HEK293 (cell line): ENCODE measurements around the gene PFN1.
A peak's percentile ranks its signal among the peaks of the same experiment; 100 is the strongest.

Experiments used
- CTCF ChIA-PET: fragments of 350-600 bp; formaldehyde crosslinking; extraction: SDS; loops from one replicate; lab custom pipeline; 2021; ENCODE audit warnings: antibody characterized with exemption; lab: Yijun Ruan, JAX
- POLR2A ChIA-PET: fragments of 300-600 bp; formaldehyde crosslinking; extraction: SDS; loops from one replicate; lab custom pipeline; 2020; ENCODE audit warnings: antibody characterized with exemption, inconsistent platforms; lab: Yijun Ruan, JAX
- H3K27ac ChIP-seq: fragments of 200-500 bp; sonication (Bioruptor generic); 2 replicates; pipeline ENCODE4 v1.5.1; 2014; ENCODE audit warnings: low read depth, low read length, control low read depth, inconsistent platforms; ENCODE audit errors: extremely low read depth
- H3K36me3 ChIP-seq, 2 experiments: fragments of 200-500 bp in 1 of 2; sonication (Bioruptor generic) in 1 of 2; 1 replicate in 1 of 2; 2 replicates in 1 of 2; pipeline ENCODE4 v1.5.1; 2014 to 2017; ENCODE audit warnings: inconsistent platforms in 2 of 2, low read length in 2 of 2; ENCODE audit not compliant: control insufficient read depth in 2 of 2, insufficient read depth in 1 of 2
- H3K4me1 ChIP-seq: fragments of 200-500 bp; sonication (Bioruptor generic); 2 replicates; pipeline ENCODE4 v1.5.1; 2014; ENCODE audit warnings: mild to moderate bottlenecking, low read length, inconsistent platforms; ENCODE audit not compliant: control insufficient read depth, insufficient read depth
- H3K4me3 ChIP-seq: 2 replicates; pipeline ENCODE4 v1.5.1; 2011; ENCODE audit warnings: low read depth, mild to moderate bottlenecking, control low read depth, low read length, moderate library complexity
- H3K9me3 ChIP-seq: fragments of 200-500 bp; sonication (Bioruptor generic); 2 replicates; pipeline ENCODE4 v1.5.1; 2014; ENCODE audit warnings: low read depth, low read length, inconsistent platforms; ENCODE audit not compliant: control insufficient read depth, insufficient read depth
- BCL11B ChIP-seq: fragments of 450-650 bp; formaldehyde crosslinking; IDR thresholded peaks from 2 replicates; pipeline ENCODE4 v1.5.1; 2016; ENCODE audit warnings: low read depth, missing biosample characterization, missing genetic modification characterization
- EGR2 ChIP-seq: fragments of 450-650 bp; formaldehyde crosslinking; IDR thresholded peaks from 2 replicates; pipeline ENCODE4 v1.5.1; 2016; ENCODE audit warnings: low read depth, missing biosample characterization, missing genetic modification characterization
- ELK4 ChIP-seq: IDR thresholded peaks from 2 replicates; pipeline ENCODE4 v1.6.1; 2011; ENCODE audit warnings: mild to moderate bottlenecking, low read depth, low read length, borderline replicate concordance
- FEZF1 ChIP-seq: fragments of 450-650 bp; formaldehyde crosslinking; IDR thresholded peaks from 2 replicates; pipeline ENCODE4 v1.5.1; 2016; ENCODE audit warnings: missing biosample characterization, missing genetic modification characterization
- GLIS2 ChIP-seq: fragments of 450-650 bp; formaldehyde crosslinking; IDR thresholded peaks from 2 replicates; pipeline ENCODE4 v1.5.1; 2016; ENCODE audit warnings: missing biosample characterization, missing genetic modification characterization
- HOXA7 ChIP-seq: sonication (generic); formaldehyde crosslinking; IDR thresholded peaks from 2 replicates; pipeline ENCODE4 v1.8.1; 2022; ENCODE audit warnings: missing genetic modification reagents, borderline replicate concordance
- MZF1 ChIP-seq: fragments of 450-650 bp; formaldehyde crosslinking; IDR thresholded peaks from 2 replicates; pipeline ENCODE4 v1.5.1; 2017; ENCODE audit warnings: missing biosample characterization, missing genetic modification characterization, borderline replicate concordance
- PRDM2 ChIP-seq: fragments of 450-650 bp; formaldehyde crosslinking; IDR thresholded peaks from 2 replicates; pipeline ENCODE4 v1.5.1; 2016; ENCODE audit warnings: missing biosample characterization, missing genetic modification characterization, borderline replicate concordance
- SALL2 ChIP-seq: fragments of 450-650 bp; formaldehyde crosslinking; IDR thresholded peaks from 2 replicates; pipeline ENCODE4 v1.5.0; 2017; ENCODE audit warnings: missing biosample characterization, mild to moderate bottlenecking, missing genetic modification characterization, borderline replicate concordance
- SP7 ChIP-seq: fragments of 450-650 bp; formaldehyde crosslinking; IDR thresholded peaks from 2 replicates; pipeline ENCODE4 v1.5.1; 2016; ENCODE audit warnings: missing biosample characterization, missing genetic modification characterization
- WT1 ChIP-seq: fragments of 450-650 bp; formaldehyde crosslinking; IDR thresholded peaks from 2 replicates; pipeline ENCODE4 v1.5.1; 2016; ENCODE audit warnings: missing biosample characterization, missing genetic modification characterization
- ZBTB48 ChIP-seq: fragments of 450-650 bp; formaldehyde crosslinking; IDR thresholded peaks from 2 replicates; pipeline ENCODE4 v1.5.1; 2016; ENCODE audit warnings: missing biosample characterization, missing genetic modification characterization
- ZBTB7A ChIP-seq: fragments of 450-650 bp; formaldehyde crosslinking; IDR thresholded peaks from 2 replicates; pipeline ENCODE4 v1.5.1; 2016; ENCODE audit warnings: low read depth, missing biosample characterization, missing genetic modification characterization
- ZEB2 ChIP-seq: fragments of 450-650 bp; formaldehyde crosslinking; IDR thresholded peaks from 2 replicates; pipeline ENCODE4 v1.5.1; 2016; ENCODE audit warnings: missing biosample characterization, missing genetic modification characterization
- ZNF10 ChIP-seq: fragments of 450-650 bp; formaldehyde crosslinking; IDR thresholded peaks from 2 replicates; pipeline ENCODE4 v1.5.1; 2017; ENCODE audit warnings: missing biosample characterization, missing genetic modification characterization
- ZNF248 ChIP-seq: fragments of 450-650 bp; formaldehyde crosslinking; IDR thresholded peaks from 2 replicates; pipeline ENCODE4 v1.5.1; 2017; ENCODE audit warnings: missing biosample characterization, missing genetic modification characterization
- ZNF366 ChIP-seq: fragments of 450-650 bp; formaldehyde crosslinking; conservative IDR thresholded peaks from 2 replicates; pipeline ENCODE4 v1.5.1; 2016; ENCODE audit warnings: missing biosample characterization, missing genetic modification characterization
- ZNF394 ChIP-seq: fragments of 450-650 bp; formaldehyde crosslinking; IDR thresholded peaks from 2 replicates; pipeline ENCODE4 v1.5.1; 2016; ENCODE audit warnings: missing biosample characterization, missing genetic modification characterization, mild to moderate bottlenecking, moderate library complexity, borderline replicate concordance
- ZNF426 ChIP-seq: fragments of 450-650 bp; formaldehyde crosslinking; IDR thresholded peaks from 2 replicates; pipeline ENCODE4 v1.5.1; 2017; ENCODE audit warnings: missing biosample characterization, missing genetic modification characterization, mild to moderate bottlenecking, inconsistent platforms, moderate library complexity
- ZNF473 ChIP-seq: fragments of 450-650 bp; formaldehyde crosslinking; IDR thresholded peaks from 2 replicates; pipeline ENCODE4 v1.5.1; 2017; ENCODE audit warnings: missing biosample characterization, missing genetic modification characterization
- ZNF501 ChIP-seq: fragments of 450-650 bp; formaldehyde crosslinking; IDR thresholded peaks from 2 replicates; pipeline ENCODE4 v1.5.1; 2016; ENCODE audit warnings: missing biosample characterization, missing genetic modification characterization
- ZNF510 ChIP-seq: fragments of 450-650 bp; formaldehyde crosslinking; IDR thresholded peaks from 2 replicates; pipeline ENCODE4 v1.5.1; 2018; ENCODE audit warnings: mild to moderate bottlenecking, missing genetic modification characterization, missing biosample characterization; ENCODE audit not compliant: insufficient replicate concordance
- ZNF521 ChIP-seq: fragments of 450-650 bp; formaldehyde crosslinking; IDR thresholded peaks from 2 replicates; pipeline ENCODE4 v1.5.1; 2017; ENCODE audit warnings: missing biosample characterization, mild to moderate bottlenecking, missing genetic modification characterization
- ZNF558 ChIP-seq: fragments of 450-650 bp; formaldehyde crosslinking; IDR thresholded peaks from 2 replicates; pipeline ENCODE4 v1.5.1; 2016; ENCODE audit warnings: missing biosample characterization, missing genetic modification characterization
- ZNF561 ChIP-seq: fragments of 450-650 bp; IDR thresholded peaks from 2 replicates; pipeline ENCODE4 v1.5.1; 2018; ENCODE audit warnings: missing biosample characterization, missing genetic modification characterization, borderline replicate concordance
- ZNF571 ChIP-seq: fragments of 450-650 bp; formaldehyde crosslinking; IDR thresholded peaks from 2 replicates; pipeline ENCODE4 v1.5.0; 2017; ENCODE audit warnings: missing biosample characterization, missing genetic modification characterization
- ZNF596 ChIP-seq: fragments of 450-650 bp; IDR thresholded peaks from 2 replicates; pipeline ENCODE4 v1.5.0; 2018; ENCODE audit warnings: missing biosample characterization, mild to moderate bottlenecking, missing genetic modification characterization, moderate library complexity
- ZNF600 ChIP-seq: fragments of 450-650 bp; formaldehyde crosslinking; IDR thresholded peaks from 2 replicates; pipeline ENCODE4 v1.5.1; 2016; ENCODE audit warnings: missing biosample characterization, missing genetic modification characterization
- ZNF660 ChIP-seq: fragments of 450-650 bp; IDR thresholded peaks from 2 replicates; pipeline ENCODE4 v1.5.1; 2018; ENCODE audit warnings: missing biosample characterization, mild to moderate bottlenecking, missing genetic modification characterization
- ZNF777 ChIP-seq: fragments of 450-650 bp; formaldehyde crosslinking; IDR thresholded peaks from 2 replicates; pipeline ENCODE4 v1.5.1; 2017; ENCODE audit warnings: missing biosample characterization, missing genetic modification characterization, borderline replicate concordance
- ZNF791 ChIP-seq: fragments of 450-650 bp; formaldehyde crosslinking; IDR thresholded peaks from 2 replicates; pipeline ENCODE4 v1.5.1; 2016; ENCODE audit warnings: missing biosample characterization, missing genetic modification characterization
- ZSCAN16 ChIP-seq: fragments of 450-650 bp; formaldehyde crosslinking; IDR thresholded peaks from 2 replicates; pipeline ENCODE4 v1.5.1; 2016; ENCODE audit warnings: missing biosample characterization, missing genetic modification characterization

The PFN1 gene

GRCh38 chr17:4940555-4941318 lies 7.6 kb downstream of the PFN1 start:
- peak overlapping the region; percentile 87 for H3K4me3 ChIP-seq
- no peaks in the 10 kb centered on the region for H3K9me3 ChIP-seq
- CTCF ChIA-PET: interaction anchor here (0.6 to 3.0 kb wide), 10 partner anchors 9 to 99 kb away, joined by 3 to 20 read pairs (median 3); partner anchors contain the start of gene CHRNE
- POLR2A ChIA-PET: interaction anchor here (0.5 to 3.4 kb wide), 24 partner anchors 10 to 897 kb away, joined by 3 to 109 read pairs (median 6); partner anchors contain the start of genes CAMTA2, ENO3, INCA1 and KIF1C
- H3K36me3 ChIP-seq: peaks cover 42 to 76% of the 10 kb centered on the region in 2 experiments
- H3K4me1 ChIP-seq: peaks cover 13% of the 10 kb centered on the region
- peak overlapping the region; percentile 93 for H3K27ac ChIP-seq
- TF ChIP-seq ZNF791 (tag by site-specific recombination): no peak
- TF ChIP-seq ZNF660: 0 out of 2 replicates have a peak, but pooled peaks have one; percentile 1
- TF ChIP-seq EGR2 (tag by site-specific recombination): no peak
- TF ChIP-seq ZEB2: no peak
- TF ChIP-seq ZNF600 (tag by site-specific recombination): peak; percentile 55; the same call in 1 of the 2 replicates
- TF ChIP-seq FEZF1: no peak
- TF ChIP-seq GLIS2: peak; percentile 68; the same call in 1 of the 2 replicates
- TF ChIP-seq ZBTB48 (tag by site-specific recombination): no peak
- no peak; the same call in 1 of the 2 replicates for TF ChIP-seq WT1 (tag by site-specific recombination)
- TF ChIP-seq ZNF426 (tag by site-specific recombination): no peak
- no peak for TF ChIP-seq ZBTB7A (tag by site-specific recombination)
- TF ChIP-seq ZNF510 (tag by site-specific recombination): no peak
- TF ChIP-seq ZNF501: peak; percentile 14; the same call in 1 of the 2 replicates
- TF ChIP-seq ZNF248 (tag by site-specific recombination): no peak
- no peak for TF ChIP-seq ZSCAN16
- peak; percentile 75 for TF ChIP-seq ZNF366 (tag by site-specific recombination)
- no peak for TF ChIP-seq ZNF394 (tag by site-specific recombination)
- TF ChIP-seq ZNF558: 0 out of 2 replicates have a peak, but pooled peaks have one; percentile 7
- no peak for TF ChIP-seq ZNF777
- 0 out of 2 replicates have a peak, but pooled peaks have one; percentile 28 for TF ChIP-seq ZNF561 (tag by site-specific recombination)
- no peak for TF ChIP-seq ZNF571 (tag by site-specific recombination)
- no peak for TF ChIP-seq ELK4
- TF ChIP-seq SALL2 (tag by site-specific recombination): no peak
- TF ChIP-seq ZNF521: no peak
- TF ChIP-seq SP7: 0 out of 2 replicates have a peak, but pooled peaks have one; percentile 2
- TF ChIP-seq PRDM2: no peak
- 0 out of 2 replicates have a peak, but pooled peaks have one; percentile 4 for TF ChIP-seq ZNF10 (tag by site-specific recombination)
- TF ChIP-seq ZNF473: 0 out of 2 replicates have a peak, but pooled peaks have one; percentile 3
- no peak for TF ChIP-seq MZF1
- no peak for TF ChIP-seq HOXA7
- TF ChIP-seq BCL11B (tag by site-specific recombination): no peak
- TF ChIP-seq ZNF596 (tag by site-specific recombination): no peak
